Activated CD4-positive, alpha-beta T cell treated with anti-CD3 and anti-CD28 coated beads, Interleukin-2, Interleukin-6, amounts not matched to agents 100 ng/mL and 50 ng/mL, durations not matched to agents 16 hours and 8 hours (primary cell): ENCODE measurements around the gene NUBP2.

Experiments
- DNase-seq: peaks from one replicate; pipeline ENCODE4 v3.0.0-alpha.2; 2020

The NUBP2 gene

GRCh38 chr16:1759511-1759910, 23.2 kb upstream of the NUBP2 start:
- no peak for DNase-seq

- no peak for DNase-seq
These were observed 21.8 kb upstream of the NUBP2 start for GRCh38 chr16:1760911-1761310.

GRCh38 chr16:1761751-1762150, 21.0 kb upstream of the NUBP2 start:
- DNase-seq = no peak

- DNase-seq = no peak
These were observed 20.4 kb upstream of the NUBP2 start for GRCh38 chr16:1762196-1762878.

GRCh38 chr16:1762879-1763520, 19.8 kb upstream of the NUBP2 start:
- no peak for DNase-seq

GRCh38 chr16:1763521-1764511, 18.9 kb upstream of the NUBP2 start:
- no peak for DNase-seq

- no peak for DNase-seq
These were observed 17.8 kb upstream of the NUBP2 start for GRCh38 chr16:1764971-1765370.

- no peak for DNase-seq
These were observed 16.9 kb upstream of the NUBP2 start for GRCh38 chr16:1765826-1766225.

GRCh38 chr16:1766231-1766630, 16.5 kb upstream of the NUBP2 start:
- no peak for DNase-seq

GRCh38 chr16:1766701-1767100, 16.1 kb upstream of the NUBP2 start:
- DNase-seq = no peak

GRCh38 chr16:1767116-1767994, 15.4 kb upstream of the NUBP2 start:
- no peak for DNase-seq

- no peak for DNase-seq
These were observed 14.5 kb upstream of the NUBP2 start for GRCh38 chr16:1768061-1768766.

- DNase-seq = no peak
These were observed 13.9 kb upstream of the NUBP2 start for GRCh38 chr16:1768767-1769401.

- no peak for DNase-seq
These were observed 13.1 kb upstream of the NUBP2 start for GRCh38 chr16:1769402-1770300.

GRCh38 chr16:1770328-1771187, 12.2 kb upstream of the NUBP2 start:
- peak; percentile 56 for DNase-seq

GRCh38 chr16:1771188-1771863, 11.4 kb upstream of the NUBP2 start, which contains the start of gene NME3:
NME3 (minus strand) TSS chr16:1771543; CDS start chr16:1771534, 9 bp downstream.
- peak; percentile 86 for DNase-seq

GRCh38 chr16:1771864-1772361, 10.8 kb upstream of the NUBP2 start:
- DNase-seq = no peak

- DNase-seq = peak; percentile 74
These were observed 10.3 kb upstream of the NUBP2 start, which contains the start of gene EME2 for GRCh38 chr16:1772362-1772907. EME2 (plus strand) TSS chr16:1772810; CDS start chr16:1773228, 418 bp downstream.
